ENCODE measurements around the gene XKRX.

The XKRX gene

DNA sequence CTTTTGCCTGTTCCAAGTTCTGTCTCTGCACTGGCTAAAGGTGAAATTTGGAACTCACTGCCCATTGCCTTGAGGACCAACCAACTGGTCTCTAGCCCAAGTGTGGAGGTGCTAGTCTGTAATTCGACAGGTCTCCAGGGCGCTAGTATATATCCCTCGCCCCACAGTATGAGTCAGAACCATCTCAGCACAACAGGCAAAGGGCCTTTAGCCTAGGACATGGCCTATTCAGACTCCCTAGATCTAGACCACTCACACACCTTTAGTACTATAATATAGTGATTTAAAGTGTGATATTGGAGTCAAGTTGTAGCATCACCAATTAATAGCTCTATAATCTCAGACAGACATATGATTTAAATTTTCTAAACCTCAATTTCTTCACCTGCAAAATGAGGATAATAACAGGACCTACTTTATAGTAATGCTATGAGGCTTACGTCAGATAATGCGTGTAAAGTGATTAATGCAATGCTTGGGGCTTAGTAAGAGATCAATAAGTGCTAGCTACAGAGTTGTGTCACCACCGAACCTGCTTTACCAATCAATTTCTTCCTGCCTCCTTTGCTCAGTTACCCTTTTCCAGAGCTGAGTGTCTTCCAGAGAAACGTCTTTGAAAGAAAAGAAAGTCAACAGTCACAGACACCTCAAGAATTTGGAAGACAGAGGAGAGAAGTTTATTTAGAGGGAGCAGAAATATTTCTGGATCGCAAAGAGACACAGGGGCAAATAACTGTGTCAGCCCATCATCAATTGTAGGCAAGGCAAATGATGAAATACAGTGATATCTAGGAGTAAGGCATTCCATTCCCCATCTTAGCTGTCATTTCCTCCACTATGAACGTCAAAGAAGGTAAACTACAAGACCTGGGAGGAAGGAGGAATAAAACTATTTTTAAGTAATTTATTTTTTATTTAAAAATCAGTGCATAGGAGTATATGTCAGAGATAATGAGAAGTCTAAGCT is 56.8 kb downstream of the XKRX start:
- TF ChIP-seq, protein P1, sequence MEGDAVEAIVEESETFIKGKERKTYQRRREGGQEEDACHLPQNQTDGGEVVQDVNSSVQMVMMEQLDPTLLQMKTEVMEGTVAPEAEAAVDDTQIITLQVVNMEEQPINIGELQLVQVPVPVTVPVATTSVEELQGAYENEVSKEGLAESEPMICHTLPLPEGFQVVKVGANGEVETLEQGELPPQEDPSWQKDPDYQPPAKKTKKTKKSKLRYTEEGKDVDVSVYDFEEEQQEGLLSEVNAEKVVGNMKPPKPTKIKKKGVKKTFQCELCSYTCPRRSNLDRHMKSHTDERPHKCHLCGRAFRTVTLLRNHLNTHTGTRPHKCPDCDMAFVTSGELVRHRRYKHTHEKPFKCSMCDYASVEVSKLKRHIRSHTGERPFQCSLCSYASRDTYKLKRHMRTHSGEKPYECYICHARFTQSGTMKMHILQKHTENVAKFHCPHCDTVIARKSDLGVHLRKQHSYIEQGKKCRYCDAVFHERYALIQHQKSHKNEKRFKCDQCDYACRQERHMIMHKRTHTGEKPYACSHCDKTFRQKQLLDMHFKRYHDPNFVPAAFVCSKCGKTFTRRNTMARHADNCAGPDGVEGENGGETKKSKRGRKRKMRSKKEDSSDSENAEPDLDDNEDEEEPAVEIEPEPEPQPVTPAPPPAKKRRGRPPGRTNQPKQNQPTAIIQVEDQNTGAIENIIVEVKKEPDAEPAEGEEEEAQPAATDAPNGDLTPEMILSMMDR (IDR thresholded peaks at IDR 0.05; ENCODE audit: control insufficient read depth, extremely low read depth, insufficient read depth): no peak
- no peak for DNase-seq (ENCODE audit: low read depth)
- no peak overlapping the region for H3K4me3 ChIP-seq (ENCODE audit: low read depth, low read length)

DNA sequence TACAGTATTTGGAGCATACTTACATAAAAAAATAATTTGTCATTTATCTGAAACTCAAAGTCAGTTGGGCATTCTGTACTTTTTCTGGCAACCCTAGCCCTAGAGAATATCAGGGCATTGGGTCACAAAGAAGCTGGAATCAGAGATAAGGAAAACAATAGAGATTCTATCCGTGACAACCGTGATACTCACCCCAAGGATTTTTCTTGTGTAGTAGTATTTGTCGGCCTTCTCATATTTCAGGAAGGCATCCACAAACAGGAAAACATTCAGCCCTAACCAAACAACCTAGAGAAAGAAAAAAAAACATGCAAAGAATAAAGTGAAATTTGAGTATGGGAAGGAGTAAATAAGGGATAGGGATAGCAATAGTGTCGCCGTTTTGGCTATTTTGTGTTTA is 58.2 kb downstream of the XKRX start:
- no peak overlapping the region for H3K4me3 ChIP-seq (ENCODE audit: low read depth, low read length)
- TF ChIP-seq, protein P1 (IDR thresholded peaks at IDR 0.05; ENCODE audit: control insufficient read depth, extremely low read depth, insufficient read depth): no peak
- DNase-seq (ENCODE audit: low read depth): no peak

DNA sequence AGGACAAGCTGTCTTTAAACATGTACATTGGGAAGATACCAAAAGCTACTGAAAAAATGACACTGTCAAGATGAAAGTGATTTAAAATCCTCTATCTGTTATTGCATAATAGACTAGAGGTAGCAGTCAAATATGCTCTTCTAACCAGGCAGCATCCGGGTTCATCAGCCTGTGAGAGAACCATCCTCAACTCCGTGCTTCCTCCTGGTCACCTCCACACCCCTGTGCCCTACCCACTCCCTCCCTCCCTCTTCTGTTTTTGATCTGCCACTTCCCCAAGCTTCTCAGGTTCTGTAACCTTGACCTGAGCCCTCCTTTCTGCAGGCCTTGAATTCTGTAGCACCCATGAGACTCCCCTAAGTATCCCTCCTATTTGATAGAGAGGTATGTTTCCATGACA is 60.4 kb downstream of the XKRX start:
- no peak for DNase-seq (ENCODE audit: low read depth)
- TF ChIP-seq, protein P1 (IDR thresholded peaks at IDR 0.05; ENCODE audit: control insufficient read depth, extremely low read depth, insufficient read depth): no peak

DNA sequence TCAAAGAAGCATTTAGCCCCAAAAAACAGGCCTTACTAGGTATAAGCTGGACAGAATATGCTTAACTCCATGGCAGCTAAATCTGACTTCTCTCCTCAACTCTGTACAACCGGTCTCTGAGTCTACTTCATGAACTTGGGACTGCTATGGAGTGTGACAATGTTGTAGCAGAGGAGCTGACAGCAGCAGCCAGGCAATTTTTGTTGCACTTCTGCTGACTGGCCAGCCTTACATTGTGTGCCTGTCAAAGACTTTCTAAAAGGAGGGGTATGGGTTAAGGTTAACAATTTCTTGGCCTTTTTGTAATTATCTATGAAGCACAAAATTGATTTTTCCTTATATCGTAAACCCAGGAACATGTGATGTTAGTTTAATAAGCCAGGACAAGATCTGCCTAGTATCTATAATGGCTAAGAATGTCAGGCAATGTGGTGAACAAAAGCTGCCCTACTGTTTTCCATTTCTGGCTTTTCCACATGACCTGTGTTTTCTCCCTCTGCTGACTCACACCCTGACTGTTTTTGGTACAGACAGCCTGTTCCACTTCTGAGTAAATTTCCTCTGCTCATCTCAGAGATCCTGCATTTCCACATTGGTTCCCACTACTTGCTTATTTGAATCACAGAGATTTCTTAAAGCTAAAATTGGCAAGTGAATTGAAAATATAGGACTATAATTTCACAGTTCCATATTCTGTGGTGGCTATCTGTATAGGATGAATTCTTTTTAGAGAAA is 63.9 kb downstream of the XKRX start:
- DNase-seq (ENCODE audit: low read depth): no peak
- no peak overlapping the region for H3K4me3 ChIP-seq (ENCODE audit: low read depth, low read length)
- TF ChIP-seq, protein P1 (IDR thresholded peaks at IDR 0.05; ENCODE audit: control insufficient read depth, extremely low read depth, insufficient read depth): no peak

More for the DNA sequence above, 60.4 kb downstream of the XKRX start:
- no peak overlapping the region for H3K4me3 ChIP-seq (ENCODE audit: low read depth, low read length)
